ENCODE measurements around the gene NPBWR2. TPM values are rescaled to one million over a fixed set of nuclear protein-coding genes. Genes with fewer than 3 reads are reported as not detected.

NPBWR2 gene
- total RNA-seq, 1 experiment from 2014 or later, result not detected

- no peak for ATAC-seq
- BruUV-seq (replicated peaks), result no TSS peak
These were observed 39.1 kb upstream of the NPBWR2 start for GRCh38 chr20:64146301-64146935.

More at GRCh38 chr20:64146301-64146935, 39.1 kb upstream of the NPBWR2 start:
- intact Hi-C loops (cut with micrococcal nuclease), result no loop called here
- ChIA-PET POLR2A (no interaction called here), RAD21 (ENCODE audit: low non-redundant PET in 1 of 2, low total read pairs in 2 of 2, uncharacterized antibody in 2 of 2, unreplicated experiment in 2 of 2) (no interaction called here), CTCF (no interaction called here)
- no peaks in the 10 kb centered on the region for H4K20me1 ChIP-seq (ENCODE audit: insufficient read depth)
- DNase-seq (ENCODE audit: low read depth, low spot score), result no peak
- no peaks in the 10 kb centered on the region for H3K27me3 ChIP-seq (ENCODE audit: insufficient read depth, low read length)
- H3K27ac ChIP-seq (ENCODE audit: low read depth, low read length), result no peak overlapping the region
- TF ChIP-seq, protein P1, sequence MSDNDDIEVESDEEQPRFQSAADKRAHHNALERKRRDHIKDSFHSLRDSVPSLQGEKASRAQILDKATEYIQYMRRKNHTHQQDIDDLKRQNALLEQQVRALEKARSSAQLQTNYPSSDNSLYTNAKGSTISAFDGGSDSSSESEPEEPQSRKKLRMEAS (IDR thresholded peaks at IDR 0.05), result no peak
- TF ChIP-seq, protein P2, sequence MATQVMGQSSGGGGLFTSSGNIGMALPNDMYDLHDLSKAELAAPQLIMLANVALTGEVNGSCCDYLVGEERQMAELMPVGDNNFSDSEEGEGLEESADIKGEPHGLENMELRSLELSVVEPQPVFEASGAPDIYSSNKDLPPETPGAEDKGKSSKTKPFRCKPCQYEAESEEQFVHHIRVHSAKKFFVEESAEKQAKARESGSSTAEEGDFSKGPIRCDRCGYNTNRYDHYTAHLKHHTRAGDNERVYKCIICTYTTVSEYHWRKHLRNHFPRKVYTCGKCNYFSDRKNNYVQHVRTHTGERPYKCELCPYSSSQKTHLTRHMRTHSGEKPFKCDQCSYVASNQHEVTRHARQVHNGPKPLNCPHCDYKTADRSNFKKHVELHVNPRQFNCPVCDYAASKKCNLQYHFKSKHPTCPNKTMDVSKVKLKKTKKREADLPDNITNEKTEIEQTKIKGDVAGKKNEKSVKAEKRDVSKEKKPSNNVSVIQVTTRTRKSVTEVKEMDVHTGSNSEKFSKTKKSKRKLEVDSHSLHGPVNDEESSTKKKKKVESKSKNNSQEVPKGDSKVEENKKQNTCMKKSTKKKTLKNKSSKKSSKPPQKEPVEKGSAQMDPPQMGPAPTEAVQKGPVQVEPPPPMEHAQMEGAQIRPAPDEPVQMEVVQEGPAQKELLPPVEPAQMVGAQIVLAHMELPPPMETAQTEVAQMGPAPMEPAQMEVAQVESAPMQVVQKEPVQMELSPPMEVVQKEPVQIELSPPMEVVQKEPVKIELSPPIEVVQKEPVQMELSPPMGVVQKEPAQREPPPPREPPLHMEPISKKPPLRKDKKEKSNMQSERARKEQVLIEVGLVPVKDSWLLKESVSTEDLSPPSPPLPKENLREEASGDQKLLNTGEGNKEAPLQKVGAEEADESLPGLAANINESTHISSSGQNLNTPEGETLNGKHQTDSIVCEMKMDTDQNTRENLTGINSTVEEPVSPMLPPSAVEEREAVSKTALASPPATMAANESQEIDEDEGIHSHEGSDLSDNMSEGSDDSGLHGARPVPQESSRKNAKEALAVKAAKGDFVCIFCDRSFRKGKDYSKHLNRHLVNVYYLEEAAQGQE (IDR thresholded peaks at IDR 0.05; ENCODE audit: low read depth), result no peak
- no peak for TF ChIP-seq TCF7L2 (IDR thresholded peaks at IDR 0.05; ENCODE audit: borderline replicate concordance, extremely low read depth, insufficient read depth, insufficient read length)
- TF ChIP-seq CBX3 (IDR thresholded peaks at IDR 0.05; ENCODE audit: low read depth), result no peak
- TF ChIP-seq SP1 (IDR thresholded peaks at IDR 0.05; ENCODE audit: low read depth), result no peak
- TF ChIP-seq ELF1 (IDR thresholded peaks at IDR 0.05; ENCODE audit: borderline replicate concordance, low read depth), result no peak
- no peak for TF ChIP-seq EGR1 (IDR thresholded peaks at IDR 0.05; ENCODE audit: low read depth)
- no peak for TF ChIP-seq POLR2A (IDR thresholded peaks at IDR 0.05; ENCODE audit: borderline replicate concordance, extremely low read depth, insufficient read depth, insufficient read length)
- TF ChIP-seq ZFX (IDR thresholded peaks at IDR 0.05), result no peak
- TF ChIP-seq POLR2AphosphoS5 (IDR thresholded peaks at IDR 0.05; ENCODE audit: low read depth, low read length), result no peak
- TF ChIP-seq FOSL1 (IDR thresholded peaks at IDR 0.05; ENCODE audit: low read depth), result no peak
- TF ChIP-seq CEBPB (IDR thresholded peaks at IDR 0.05; ENCODE audit: low read depth), result no peak
- TF ChIP-seq YY1 (IDR thresholded peaks at IDR 0.05; ENCODE audit: extremely low read depth, insufficient replicate concordance, low read depth, low read length), result no peak
- TF ChIP-seq EZH2 (IDR thresholded peaks at IDR 0.05), result no peak
- TF ChIP-seq, protein P3, sequence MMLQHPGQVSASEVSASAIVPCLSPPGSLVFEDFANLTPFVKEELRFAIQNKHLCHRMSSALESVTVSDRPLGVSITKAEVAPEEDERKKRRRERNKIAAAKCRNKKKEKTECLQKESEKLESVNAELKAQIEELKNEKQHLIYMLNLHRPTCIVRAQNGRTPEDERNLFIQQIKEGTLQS (IDR thresholded peaks at IDR 0.05), result no peak
- TF ChIP-seq ZNF274 (IDR thresholded peaks at IDR 0.05; ENCODE audit: low read depth, low read length), result no peak
- TF ChIP-seq, protein P4, sequence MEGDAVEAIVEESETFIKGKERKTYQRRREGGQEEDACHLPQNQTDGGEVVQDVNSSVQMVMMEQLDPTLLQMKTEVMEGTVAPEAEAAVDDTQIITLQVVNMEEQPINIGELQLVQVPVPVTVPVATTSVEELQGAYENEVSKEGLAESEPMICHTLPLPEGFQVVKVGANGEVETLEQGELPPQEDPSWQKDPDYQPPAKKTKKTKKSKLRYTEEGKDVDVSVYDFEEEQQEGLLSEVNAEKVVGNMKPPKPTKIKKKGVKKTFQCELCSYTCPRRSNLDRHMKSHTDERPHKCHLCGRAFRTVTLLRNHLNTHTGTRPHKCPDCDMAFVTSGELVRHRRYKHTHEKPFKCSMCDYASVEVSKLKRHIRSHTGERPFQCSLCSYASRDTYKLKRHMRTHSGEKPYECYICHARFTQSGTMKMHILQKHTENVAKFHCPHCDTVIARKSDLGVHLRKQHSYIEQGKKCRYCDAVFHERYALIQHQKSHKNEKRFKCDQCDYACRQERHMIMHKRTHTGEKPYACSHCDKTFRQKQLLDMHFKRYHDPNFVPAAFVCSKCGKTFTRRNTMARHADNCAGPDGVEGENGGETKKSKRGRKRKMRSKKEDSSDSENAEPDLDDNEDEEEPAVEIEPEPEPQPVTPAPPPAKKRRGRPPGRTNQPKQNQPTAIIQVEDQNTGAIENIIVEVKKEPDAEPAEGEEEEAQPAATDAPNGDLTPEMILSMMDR (IDR thresholded peaks at IDR 0.05 in 2 of 3, conservative IDR thresholded peaks at IDR 0.05 in 1 of 3; ENCODE audit: borderline replicate concordance in 1 of 3, insufficient read depth in 1 of 3, low read depth in 2 of 3, low read length in 2 of 3), result no peak
- TF ChIP-seq SRF (IDR thresholded peaks at IDR 0.05; ENCODE audit: low read depth), result no peak
- TF ChIP-seq SIN3A (IDR thresholded peaks at IDR 0.05; ENCODE audit: low read depth), result no peak
- TF ChIP-seq, protein P5, sequence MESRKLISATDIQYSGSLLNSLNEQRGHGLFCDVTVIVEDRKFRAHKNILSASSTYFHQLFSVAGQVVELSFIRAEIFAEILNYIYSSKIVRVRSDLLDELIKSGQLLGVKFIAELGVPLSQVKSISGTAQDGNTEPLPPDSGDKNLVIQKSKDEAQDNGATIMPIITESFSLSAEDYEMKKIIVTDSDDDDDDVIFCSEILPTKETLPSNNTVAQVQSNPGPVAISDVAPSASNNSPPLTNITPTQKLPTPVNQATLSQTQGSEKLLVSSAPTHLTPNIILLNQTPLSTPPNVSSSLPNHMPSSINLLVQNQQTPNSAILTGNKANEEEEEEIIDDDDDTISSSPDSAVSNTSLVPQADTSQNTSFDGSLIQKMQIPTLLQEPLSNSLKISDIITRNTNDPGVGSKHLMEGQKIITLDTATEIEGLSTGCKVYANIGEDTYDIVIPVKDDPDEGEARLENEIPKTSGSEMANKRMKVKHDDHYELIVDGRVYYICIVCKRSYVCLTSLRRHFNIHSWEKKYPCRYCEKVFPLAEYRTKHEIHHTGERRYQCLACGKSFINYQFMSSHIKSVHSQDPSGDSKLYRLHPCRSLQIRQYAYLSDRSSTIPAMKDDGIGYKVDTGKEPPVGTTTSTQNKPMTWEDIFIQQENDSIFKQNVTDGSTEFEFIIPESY (IDR thresholded peaks at IDR 0.05; ENCODE audit: extremely low read depth, insufficient replicate concordance, low read length), result no peak
- H3K4me2 ChIP-seq (ENCODE audit: low read length), result no peak overlapping the region
- H3K4me1 ChIP-seq (ENCODE audit: control insufficient read depth in 1 of 2, insufficient read depth in 2 of 2, low read length in 2 of 2), result peaks cover 0 to 4% of the 10 kb centered on the region in 2 experiments; a peak in 1 of 4 replicates
- H3K9me2 ChIP-seq (ENCODE audit: insufficient read depth), result no peaks in the 10 kb centered on the region
- no peak overlapping the region for H3K4me3 ChIP-seq (replicated peaks in 1 of 2; ENCODE audit: low read depth in 1 of 2, low read length in 2 of 2)
- H3K9ac ChIP-seq (ENCODE audit: low read length), result no peak overlapping the region
- H3K79me2 ChIP-seq (ENCODE audit: insufficient read depth, low read length), result no peaks in the 10 kb centered on the region
- peaks cover 14 to 32% of the 10 kb centered on the region in 2 experiments; a peak in 2 of 4 replicates for H3K9me3 ChIP-seq (ENCODE audit: control insufficient read depth in 1 of 2, insufficient read depth in 1 of 2, low read depth in 1 of 2, low read length in 2 of 2)
- H3K36me3 ChIP-seq (ENCODE audit: control insufficient read depth in 1 of 2, insufficient read depth in 2 of 2, low read length in 2 of 2), result no peaks in the 10 kb centered on the region
- H2AFZ ChIP-seq (ENCODE audit: low read depth, low read length, poor library complexity, severe bottlenecking), result no peak overlapping the region
